Body of pancreas (tissue), 4 donors: ENCODE results near the gene TSPAN15. TPM values are rescaled to one million over a fixed set of nuclear protein-coding genes. Genes with fewer than 3 reads are reported as not detected.
A peak's percentile ranks its signal among the peaks of the same experiment; 100 is the strongest.

Experiments used
- ATAC-seq: fragments of 150-250 bp; one replicate; pipeline ENCODE4 v1.9.1; 2016
- DNase-seq, 4 donors: peaks; one replicate each; pipeline ENCODE4 v3.0.0-alpha.2; 2019
- H3K27ac ChIP-seq, 4 donors: fragments of 200-600 bp; sonication (generic); 1 replicate in 3 of 4; 2 replicates in 1 of 4; pipeline versions ENCODE4 v1.5.1 to v1.6.1; 2016 to 2019; ENCODE audit warnings: mild to moderate bottlenecking in 1 of 4, mixed read lengths in 1 of 4, moderate library complexity in 1 of 4
- H3K27me3 ChIP-seq, 2 donors: fragments of 200-600 bp; sonication (generic); one replicate each; pipeline ENCODE4 v1.6.0; 2016; ENCODE audit warnings: mild to moderate bottlenecking in 1 of 2
- H3K36me3 ChIP-seq, 2 donors: fragments of 200-600 bp; sonication (generic); replicated peaks in 1 of 2; 2 replicates each; pipeline ENCODE4 v1.5.1; 2016; ENCODE audit warnings: low read depth in 2 of 2; ENCODE audit not compliant: insufficient read depth in 1 of 2
- H3K4me1 ChIP-seq: fragments of 200-600 bp; sonication (generic); one replicate; pipeline ENCODE4 v1.6.0; 2016
- H3K4me3 ChIP-seq, 2 donors: fragments of 200-600 bp; sonication (generic); 1 replicate in 1 of 2; 2 replicates in 1 of 2; pipeline ENCODE4 v1.5.1; 2016 to 2019
- H3K9me3 ChIP-seq, 3 donors: fragments of 200-600 bp; sonication (generic); 1 replicate in 2 of 3; 2 replicates in 1 of 3; pipeline ENCODE4 v1.5.1; 2016
- POLR2A ChIP-seq, 3 donors: fragments of 450-650 bp; IDR thresholded peaks; one replicate each; pipeline ENCODE4 v1.6.1; 2016; ENCODE audit warnings: antibody characterized with exemption in 3 of 3, mild to moderate bottlenecking in 2 of 3
- whole genome bisulfite sequencing, 2 donors: methylation state at CpG; one replicate each; pipeline ENCODE4 v1.1.5; 2017; 5-methylcytosine and 5-hydroxymethylcytosine counted together
- intact Hi-C: fragments of 100-400 bp; cut with DNase I; formaldehyde crosslinking; loops from one replicate; pipeline ENCODE4 v1.15.1; 2023
- total RNA-seq, 2 donors: library from RNA; depleted of rRNA; stranded (reverse); fragments of >200 nt; gene quantifications; one replicate each; pipeline ENCODE4 v1.1.0, GENCODE V29; 2016
- TF ChIP-seq, protein P1 (sequence below), 7 experiments: fragments of 450-650 bp in 4 of 7; fragments of 200-600 bp in 3 of 7; sonication (generic) in 3 of 7; IDR thresholded peaks; one replicate each; pipeline ENCODE4 v1.5.1; 2016 to 2019; ENCODE audit warnings: antibody characterized with exemption in 7 of 7

The TSPAN15 gene
- total RNA-seq, 2 donors from 2014 or later, result 20.0 to 32.0 TPM

- Histone ChIP-seq H3K4me1 (peaks cover 5% of the 10 kb centered on the region), H3K27me3 (no peaks in the 10 kb centered on the region), H3K9me3 (no peaks in the 10 kb centered on the region), H3K36me3 (no peaks in the 10 kb centered on the region), H3K27ac (no peak overlapping the region), H3K4me3 (no peak overlapping the region)
- ATAC-seq (no peak), DNase-seq (no peak)
- TF ChIP-seq, protein P1, sequence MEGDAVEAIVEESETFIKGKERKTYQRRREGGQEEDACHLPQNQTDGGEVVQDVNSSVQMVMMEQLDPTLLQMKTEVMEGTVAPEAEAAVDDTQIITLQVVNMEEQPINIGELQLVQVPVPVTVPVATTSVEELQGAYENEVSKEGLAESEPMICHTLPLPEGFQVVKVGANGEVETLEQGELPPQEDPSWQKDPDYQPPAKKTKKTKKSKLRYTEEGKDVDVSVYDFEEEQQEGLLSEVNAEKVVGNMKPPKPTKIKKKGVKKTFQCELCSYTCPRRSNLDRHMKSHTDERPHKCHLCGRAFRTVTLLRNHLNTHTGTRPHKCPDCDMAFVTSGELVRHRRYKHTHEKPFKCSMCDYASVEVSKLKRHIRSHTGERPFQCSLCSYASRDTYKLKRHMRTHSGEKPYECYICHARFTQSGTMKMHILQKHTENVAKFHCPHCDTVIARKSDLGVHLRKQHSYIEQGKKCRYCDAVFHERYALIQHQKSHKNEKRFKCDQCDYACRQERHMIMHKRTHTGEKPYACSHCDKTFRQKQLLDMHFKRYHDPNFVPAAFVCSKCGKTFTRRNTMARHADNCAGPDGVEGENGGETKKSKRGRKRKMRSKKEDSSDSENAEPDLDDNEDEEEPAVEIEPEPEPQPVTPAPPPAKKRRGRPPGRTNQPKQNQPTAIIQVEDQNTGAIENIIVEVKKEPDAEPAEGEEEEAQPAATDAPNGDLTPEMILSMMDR (IDR thresholded peaks at IDR 0.05), result no peak
- TF ChIP-seq POLR2A (IDR thresholded peaks at IDR 0.05), result no peak
- intact Hi-C loops, result loop anchor here (5.0 to 10.0 kb wide), 2 partner anchors 90 to 268 kb away; no protein-coding TSS in a partner anchor
- WGBS, 2 donors, result 80 to 89% methylated on average over 2 to 4 of the region's 4 CpGs
Observed at GRCh38 chr10:69502589-69502988, 51.3 kb downstream of the TSPAN15 start.

GRCh38 chr10:69503001-69503895 is 52.0 kb downstream of the TSPAN15 start:
- DNase-seq, result peak in 1 of 4 donors; percentile 6
- Histone ChIP-seq H3K4me3 (no peak overlapping the region), H3K9me3 (no peaks in the 10 kb centered on the region), H3K27me3 (no peaks in the 10 kb centered on the region), H3K36me3 (no peaks in the 10 kb centered on the region), H3K27ac (no peak overlapping the region), H3K4me1 (peaks cover 10% of the 10 kb centered on the region)
- intact Hi-C loops, result loop anchor here (5.0 to 10.0 kb wide), 2 partner anchors 91 to 268 kb away; no protein-coding TSS in a partner anchor
- WGBS, 2 donors, result 71 to 76% methylated on average over 11 to 18 of the region's 18 CpGs
- no peak for ATAC-seq
- TF ChIP-seq POLR2A (IDR thresholded peaks at IDR 0.05), result no peak
- TF ChIP-seq, protein P1 (IDR thresholded peaks at IDR 0.05), result no peak

- DNase-seq (no peak), ATAC-seq (no peak)
- 86% methylated on average over 8 to 11 of the region's 11 CpGs for WGBS, 2 donors
- TF ChIP-seq, protein P1 (IDR thresholded peaks at IDR 0.05), result no peak
- no peak for TF ChIP-seq POLR2A (IDR thresholded peaks at IDR 0.05)
- H3K4me1 ChIP-seq, result peaks cover 10% of the 10 kb centered on the region
- no peaks in the 10 kb centered on the region for H3K36me3 ChIP-seq
- no peaks in the 10 kb centered on the region for H3K9me3 ChIP-seq
- no peak overlapping the region for H3K27ac ChIP-seq
- intact Hi-C loops, result loop anchor here (5.0 to 10.0 kb wide), 2 partner anchors 92 to 269 kb away; no protein-coding TSS in a partner anchor
- no peak overlapping the region for H3K4me3 ChIP-seq
- no peaks in the 10 kb centered on the region for H3K27me3 ChIP-seq
Observed at GRCh38 chr10:69503896-69504265, 52.6 kb downstream of the TSPAN15 start.

- intact Hi-C loops, result loop anchor here (5.0 to 10.0 kb wide), 2 partner anchors 92 to 270 kb away; no protein-coding TSS in a partner anchor
Observed at GRCh38 chr10:69504576-69505250, 53.4 kb downstream of the TSPAN15 start.

More at GRCh38 chr10:69504576-69505250, 53.4 kb downstream of the TSPAN15 start:
- H3K27me3 ChIP-seq, result no peaks in the 10 kb centered on the region
- no peak overlapping the region for H3K4me3 ChIP-seq
- no peaks in the 10 kb centered on the region for H3K9me3 ChIP-seq
- DNase-seq (no peak), ATAC-seq (no peak)
- WGBS, 2 donors, result 80 to 88% methylated on average over 1 to 4 of the region's 6 CpGs
- H3K4me1 ChIP-seq, result peaks cover 10% of the 10 kb centered on the region
- no peak overlapping the region for H3K27ac ChIP-seq
- no peak for TF ChIP-seq POLR2A (IDR thresholded peaks at IDR 0.05)
- TF ChIP-seq, protein P1 (IDR thresholded peaks at IDR 0.05), result no peak
- no peaks in the 10 kb centered on the region for H3K36me3 ChIP-seq
